GM13977 (cell line): ENCODE measurements around the gene ARID4B.

ENCODE experiments used
- DNase-seq: peaks from one replicate; pipeline ENCODE4 v3.0.0; 2012; ENCODE audit warnings: low spot score
- in situ Hi-C: fragments of 300-500 bp; cut with MboI; formaldehyde crosslinking; loops from one replicate; pipeline ENCODE4 v1.12.0; 2022; ENCODE audit warnings: low sequenced_read_pairs, low pct_unique_long_range_greater_than_20kb, mixed read lengths, inconsistent platforms; ENCODE audit not compliant: unreplicated experiment
- TF ChIP-seq, protein P1 (sequence below): IDR thresholded peaks from 2 replicates; pipeline ENCODE4 v1.5.1; 2012; ENCODE audit warnings: mild to moderate bottlenecking, control low read depth; ENCODE audit not compliant: insufficient read depth; ENCODE audit errors: extremely low read depth, missing control alignments

Gene ARID4B

DNA sequence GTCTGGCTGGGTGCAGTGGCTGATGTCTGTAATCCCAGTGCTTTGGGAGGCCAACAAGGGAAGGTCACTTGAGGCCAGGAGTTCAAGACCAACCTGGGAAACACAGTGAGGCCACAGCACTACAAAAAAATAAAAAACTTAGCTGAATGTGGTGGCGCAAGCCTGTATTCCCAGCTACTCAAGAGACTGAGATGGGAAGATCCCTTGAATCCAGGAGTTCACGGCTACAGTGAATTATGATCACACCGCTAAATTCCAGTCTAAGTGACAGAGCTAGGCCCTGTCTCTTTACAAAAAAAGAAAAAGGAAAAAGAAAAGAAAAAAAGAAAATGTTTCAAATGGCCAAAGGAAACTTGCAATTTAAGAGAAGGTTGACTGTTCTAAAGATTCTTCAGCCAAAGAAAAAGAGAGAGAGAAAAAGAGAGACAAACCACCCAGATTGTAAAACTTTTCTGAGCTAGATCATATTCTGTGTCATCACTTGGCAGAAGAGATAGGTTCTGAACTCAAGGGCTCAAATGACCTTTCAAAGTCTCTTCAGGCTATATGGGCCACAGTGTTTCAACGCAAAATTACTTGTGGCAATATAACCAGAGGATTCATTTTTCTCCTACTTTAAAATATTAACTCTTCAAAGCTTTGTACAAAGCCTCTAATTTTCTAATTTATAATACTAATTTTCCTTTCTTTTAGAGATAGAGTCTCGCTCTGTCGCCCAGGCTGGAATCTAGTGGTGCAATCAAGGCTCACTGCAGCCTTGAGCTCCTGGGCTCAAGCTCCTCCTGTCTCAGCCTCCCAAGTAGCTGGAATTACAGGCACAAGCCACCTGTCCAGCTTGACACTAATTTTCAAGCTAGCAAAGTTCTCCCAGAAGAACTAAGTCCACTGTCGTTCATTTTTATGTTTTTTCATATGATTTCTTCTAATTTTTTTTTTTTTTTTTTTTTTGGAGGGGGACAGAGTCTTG is 20.5 kb downstream of the ARID4B start:
- in situ Hi-C loops: no loop called here
- TF ChIP-seq, protein P1, sequence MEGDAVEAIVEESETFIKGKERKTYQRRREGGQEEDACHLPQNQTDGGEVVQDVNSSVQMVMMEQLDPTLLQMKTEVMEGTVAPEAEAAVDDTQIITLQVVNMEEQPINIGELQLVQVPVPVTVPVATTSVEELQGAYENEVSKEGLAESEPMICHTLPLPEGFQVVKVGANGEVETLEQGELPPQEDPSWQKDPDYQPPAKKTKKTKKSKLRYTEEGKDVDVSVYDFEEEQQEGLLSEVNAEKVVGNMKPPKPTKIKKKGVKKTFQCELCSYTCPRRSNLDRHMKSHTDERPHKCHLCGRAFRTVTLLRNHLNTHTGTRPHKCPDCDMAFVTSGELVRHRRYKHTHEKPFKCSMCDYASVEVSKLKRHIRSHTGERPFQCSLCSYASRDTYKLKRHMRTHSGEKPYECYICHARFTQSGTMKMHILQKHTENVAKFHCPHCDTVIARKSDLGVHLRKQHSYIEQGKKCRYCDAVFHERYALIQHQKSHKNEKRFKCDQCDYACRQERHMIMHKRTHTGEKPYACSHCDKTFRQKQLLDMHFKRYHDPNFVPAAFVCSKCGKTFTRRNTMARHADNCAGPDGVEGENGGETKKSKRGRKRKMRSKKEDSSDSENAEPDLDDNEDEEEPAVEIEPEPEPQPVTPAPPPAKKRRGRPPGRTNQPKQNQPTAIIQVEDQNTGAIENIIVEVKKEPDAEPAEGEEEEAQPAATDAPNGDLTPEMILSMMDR: no peak
- no peak for DNase-seq

- in situ Hi-C loops: no loop called here
- TF ChIP-seq, protein P1: no peak
- DNase-seq: no peak
Observed at GRCh38 chr1:235304549-235305451, 23.2 kb downstream of the ARID4B start.

GRCh38 chr1:235302143-235302542 is 25.8 kb downstream of the ARID4B start:
- in situ Hi-C loops: no loop called here
- TF ChIP-seq, protein P1: no peak
- DNase-seq: no peak

- TF ChIP-seq, protein P1: no peak
- no peak for DNase-seq
- in situ Hi-C loops: no loop called here
Observed at GRCh38 chr1:235299169-235299858, 28.7 kb downstream of the ARID4B start.

GRCh38 chr1:235298758-235299157 is 29.2 kb downstream of the ARID4B start:
- DNase-seq: no peak
- TF ChIP-seq, protein P1: no peak
- in situ Hi-C loops: no loop called here

- in situ Hi-C loops: no loop called here
- TF ChIP-seq, protein P1: no peak
- peak; percentile 33 for DNase-seq
Observed at GRCh38 chr1:235297579-235297978, 30.4 kb downstream of the ARID4B start.
